GM18505 (cell line): ENCODE results near the gene SH3PXD2B.
"Not testable (repeated sequence)": the region's sequence is repeated elsewhere in the genome, so short reads cannot be mapped to it uniquely, and the experiment has no call there.

Source experiments
- ATAC-seq: cut with Tn5 transposase; IDR thresholded peaks from one replicate; pipeline ENCODE4 v1.9.1; 2021; ENCODE audit not compliant: unreplicated experiment
- POLR2A ChIP-seq: IDR thresholded peaks from 4 replicates; pipeline ENCODE4 v1.6.1; 2011; ENCODE audit warnings: borderline replicate concordance; ENCODE audit not compliant: insufficient read depth, insufficient read length; ENCODE audit errors: extremely low read depth

The SH3PXD2B gene

GRCh38 chr5:172492097-172492840 is 37.9 kb upstream of the SH3PXD2B start:
- no peak for ATAC-seq
- TF ChIP-seq POLR2A = no peak

GRCh38 chr5:172491481-172491880 is 37.2 kb upstream of the SH3PXD2B start:
- no peak for ATAC-seq
- no peak for TF ChIP-seq POLR2A

GRCh38 chr5:172490514-172491461 is 36.5 kb upstream of the SH3PXD2B start:
- ATAC-seq = no peak
- TF ChIP-seq POLR2A = no peak

DNA sequence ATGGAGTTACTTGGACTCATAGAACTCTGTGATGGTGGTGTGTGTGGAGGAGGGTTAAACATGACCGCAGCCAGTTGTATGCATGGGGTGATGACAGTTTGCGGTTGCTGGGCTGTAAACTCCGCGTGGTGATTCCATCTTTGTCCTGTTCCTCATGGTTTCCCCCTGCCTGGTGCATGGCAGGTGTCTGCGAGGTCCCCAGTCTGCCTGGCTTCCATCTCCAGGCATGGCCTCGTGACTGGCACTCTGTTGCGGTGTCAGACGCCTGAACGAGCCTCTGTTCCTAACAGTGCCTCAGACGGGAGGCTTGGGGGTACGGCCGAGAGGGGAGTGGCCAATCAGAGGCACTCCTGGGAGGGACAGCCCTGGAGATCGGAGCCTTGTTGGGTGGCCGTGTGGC is 33.9 kb upstream of the SH3PXD2B start:
- no peak for ATAC-seq
- TF ChIP-seq POLR2A = no peak

DNA sequence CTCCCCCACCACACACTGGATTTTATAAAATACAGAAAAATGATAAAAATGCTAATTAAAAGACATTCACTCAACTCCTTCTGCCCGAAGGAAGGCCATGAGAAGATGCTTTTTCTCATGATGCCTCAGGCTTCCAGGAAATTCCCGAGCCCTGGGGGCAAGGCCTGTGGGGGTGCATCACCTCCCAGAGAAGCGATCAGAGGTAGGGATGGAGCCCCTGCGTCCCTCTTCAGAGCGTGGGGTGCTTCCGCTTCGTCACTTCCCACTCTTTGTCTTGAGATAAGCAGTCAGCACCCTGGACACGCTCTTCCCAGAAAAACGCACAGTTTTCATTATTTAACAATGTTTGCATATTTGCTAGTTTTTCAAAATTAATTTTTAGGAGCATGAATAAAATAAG is 33.3 kb upstream of the SH3PXD2B start:
- no peak for ATAC-seq

DNA sequence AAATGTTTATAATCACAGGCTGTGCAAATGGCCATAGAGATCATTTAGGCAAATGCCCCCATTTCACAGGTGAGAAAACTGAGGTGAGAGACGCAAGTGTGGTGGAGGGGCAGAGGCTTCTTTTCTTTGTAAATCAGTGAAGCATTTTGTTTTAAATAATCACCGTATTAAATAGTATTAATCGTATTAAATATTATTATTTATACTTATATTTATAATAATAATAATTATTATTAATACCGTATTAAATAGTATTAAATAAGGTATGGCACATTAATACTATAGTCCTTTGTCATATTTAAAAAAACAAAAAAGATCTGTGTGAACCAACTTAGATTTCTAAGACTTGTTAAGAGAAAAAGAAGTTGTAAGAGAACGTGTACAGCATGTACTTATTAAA is 32.6 kb upstream of the SH3PXD2B start:
- no peak for ATAC-seq
- TF ChIP-seq POLR2A = no peak

More for the DNA sequence above, 33.3 kb upstream of the SH3PXD2B start:
- no peak for TF ChIP-seq POLR2A

- ATAC-seq = no peak
- TF ChIP-seq POLR2A = no peak
Observed at GRCh38 chr5:172486451-172486850, 32.1 kb upstream of the SH3PXD2B start.

- no peak for TF ChIP-seq POLR2A
- no peak for ATAC-seq
Observed at GRCh38 chr5:172485511-172486202, 31.3 kb upstream of the SH3PXD2B start.

GRCh38 chr5:172484664-172485063 is 30.3 kb upstream of the SH3PXD2B start:
- no peak for ATAC-seq
- no peak for TF ChIP-seq POLR2A

- no peak for TF ChIP-seq POLR2A
- no peak for ATAC-seq
Observed at GRCh38 chr5:172482156-172483020, 28.1 kb upstream of the SH3PXD2B start.

DNA sequence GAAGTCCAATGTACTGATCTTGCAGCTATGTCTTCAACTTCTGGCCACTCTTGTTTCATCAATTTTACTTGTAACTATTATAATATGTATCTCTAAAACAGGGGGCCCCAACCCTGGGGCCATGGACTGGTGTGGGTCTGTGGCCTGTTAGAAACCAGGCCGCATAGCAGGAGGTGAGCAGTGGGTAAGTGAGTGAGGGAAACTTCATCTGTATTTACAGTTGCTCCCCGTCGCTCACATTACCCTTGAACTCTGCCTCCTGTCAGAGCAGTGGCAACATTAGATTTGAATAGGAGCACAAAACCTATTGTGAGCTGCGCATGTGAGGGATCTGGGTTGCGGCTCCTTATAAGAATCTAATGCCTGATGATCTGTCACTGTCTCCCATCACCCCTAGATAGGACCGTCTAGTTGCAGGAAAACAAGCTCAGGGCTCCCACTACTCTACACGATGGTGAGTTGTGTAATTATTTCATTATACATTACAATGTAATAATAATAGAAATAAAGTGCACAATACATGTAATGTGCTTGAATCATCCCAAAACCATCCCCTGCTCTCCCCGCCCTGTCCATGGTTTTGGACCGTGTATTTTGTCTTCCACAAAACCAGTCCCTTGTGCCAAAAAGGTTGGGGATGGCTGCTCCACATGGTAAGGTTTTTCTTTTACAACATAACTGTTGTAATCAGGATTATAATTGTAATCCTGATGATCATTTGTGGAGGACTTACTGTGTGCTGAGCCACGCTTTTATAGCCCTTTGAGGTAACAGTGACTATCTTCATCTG is 26.9 kb upstream of the SH3PXD2B start:
- ATAC-seq = no peak
- TF ChIP-seq POLR2A = no peak

GRCh38 chr5:172479784-172480115 is 25.4 kb upstream of the SH3PXD2B start:
- no peak for TF ChIP-seq POLR2A
- no peak for ATAC-seq

- TF ChIP-seq POLR2A = no peak
- no peak for ATAC-seq
Observed at GRCh38 chr5:172479034-172479783, 24.9 kb upstream of the SH3PXD2B start.

DNA sequence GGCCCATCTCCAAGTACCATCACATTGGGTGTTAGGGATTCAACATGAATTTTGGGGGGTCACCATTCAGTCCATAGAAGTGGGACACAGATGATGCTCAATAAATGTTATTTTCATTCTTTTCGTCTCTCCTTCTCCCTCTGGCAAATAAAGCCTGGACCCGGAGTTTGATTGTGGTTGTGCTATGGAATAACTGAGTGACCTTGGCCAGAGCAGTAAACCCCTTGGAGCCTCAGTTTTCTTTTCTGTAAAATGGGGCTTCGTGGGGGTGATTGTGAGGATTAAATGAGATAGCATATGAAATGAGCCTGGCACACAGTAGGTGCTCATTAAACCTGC is 24.3 kb upstream of the SH3PXD2B start:
- not testable (repeated sequence) for ATAC-seq
